Measurements from ENCODE around the gene ARHGEF2.

GRCh38 chr1:155941845-155942531 lies 36.4 kb downstream of the ARHGEF2 start:
- TF ChIP-seq CTCF (conservative IDR thresholded peaks at IDR 0.05) (no peak), EZH2 (IDR thresholded peaks at IDR 0.05; ENCODE audit: low read depth) (no peak)

Data from PC-9 (cell line).